PC-9 (cell line): ENCODE measurements around the gene ARHGAP10.

Experiments used
- CTCF ChIP-seq: fragments of 200-600 bp; sonication (generic); conservative IDR thresholded peaks from 2 replicates; pipeline ENCODE4 v1.6.1; 2017; ENCODE audit warnings: mixed run types, antibody characterized with exemption, mild to moderate bottlenecking, moderate library complexity
- EZH2 ChIP-seq: fragments of 200-600 bp; sonication (generic); IDR thresholded peaks from 2 replicates; pipeline ENCODE4 v1.8.0; 2017; ENCODE audit warnings: antibody characterized with exemption, low read depth

DNA sequence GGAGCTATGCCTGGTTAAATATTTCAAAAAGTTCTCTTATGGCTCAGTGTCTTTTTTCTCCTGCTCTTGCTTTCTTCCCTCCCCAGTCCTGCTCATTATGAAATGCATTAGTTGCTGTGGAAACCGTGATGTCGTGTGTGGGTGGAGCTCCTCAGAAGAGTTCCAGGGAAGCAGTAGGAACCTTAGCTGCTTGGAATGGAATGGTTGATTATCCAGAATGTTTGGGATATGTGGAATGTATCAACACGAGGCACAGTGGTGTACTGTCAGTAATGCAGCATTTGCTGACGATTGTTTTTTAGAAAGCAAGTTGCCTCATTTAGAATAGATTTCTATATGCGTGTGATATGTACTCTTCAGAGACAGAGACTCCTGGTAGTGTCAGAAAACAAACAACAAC lies 333.2 kb downstream of the ARHGAP10 start:
- TF ChIP-seq CTCF (no peak), EZH2 (no peak)
